Measurements from ENCODE around the gene NUB1.
A peak's percentile ranks its signal among the peaks of the same experiment; 100 is the strongest.

NUB1 gene

GRCh38 chr7:151408839-151409666 is 67.4 kb downstream of the NUB1 start:
- peak; percentile 26 for DNase-seq

GRCh38 chr7:151409667-151410404 is 68.2 kb downstream of the NUB1 start, which contains the start of gene WDR86:
TSS of gene WDR86 (minus strand) at chr7:151410038. CDS start at chr7:151409589, 449 bp downstream.
- DNase-seq: peak; percentile 20

- DNase-seq: peak; percentile 51
These were observed 69.1 kb downstream of the NUB1 start for GRCh38 chr7:151410405-151411390.

- no peak for DNase-seq
These were observed 69.9 kb downstream of the NUB1 start for GRCh38 chr7:151411551-151411950.

- DNase-seq: no peak
These were observed 70.7 kb downstream of the NUB1 start for GRCh38 chr7:151412318-151412717.

- no peak for DNase-seq
These were observed 71.6 kb downstream of the NUB1 start for GRCh38 chr7:151413241-151413640.

GRCh38 chr7:151415375-151416105 is 73.9 kb downstream of the NUB1 start:
- no peak for DNase-seq

GRCh38 chr7:151416112-151416940 is 74.7 kb downstream of the NUB1 start:
- DNase-seq: no peak

GRCh38 chr7:151416941-151417315 is 75.3 kb downstream of the NUB1 start:
- DNase-seq: no peak

- DNase-seq: no peak
These were observed 78.5 kb downstream of the NUB1 start for GRCh38 chr7:151420144-151420543.

GRCh38 chr7:151422212-151422611 is 80.6 kb downstream of the NUB1 start:
- DNase-seq: no peak

GRCh38 chr7:151423226-151423625 is 81.6 kb downstream of the NUB1 start:
- no peak for DNase-seq

- DNase-seq: no peak
These were observed 82.3 kb downstream of the NUB1 start for GRCh38 chr7:151423936-151424335.

- DNase-seq: no peak
These were observed 83.2 kb downstream of the NUB1 start for GRCh38 chr7:151424799-151425198.

- no peak for DNase-seq
These were observed 84.2 kb downstream of the NUB1 start for GRCh38 chr7:151425670-151426440.

- DNase-seq: no peak
These were observed 84.9 kb downstream of the NUB1 start for GRCh38 chr7:151426441-151426903.

GRCh38 chr7:151426904-151427704 is 85.5 kb downstream of the NUB1 start:
- DNase-seq: no peak

GRCh38 chr7:151427705-151428377 is 86.2 kb downstream of the NUB1 start:
- DNase-seq: no peak

Data from NCI-H2227 treated with DMSO at 0.1 percent for 48 hours (cell line).